SK-N-SH (cell line): ENCODE data around the gene PMVK. TPM values are rescaled to one million over a fixed set of nuclear protein-coding genes. Genes with fewer than 3 reads are reported as not detected.

Experiments used
- CTCF ChIA-PET: fragments of 300-600, 350-600 bp; formaldehyde crosslinking; extraction: SDS; loops from one replicate; lab custom pipeline; 2021; lab: Yijun Ruan, JAX
- POLR2A ChIA-PET: fragments of 350-600 bp; sonication (Branson Sonifier 250); formaldehyde crosslinking; extraction: SDS; loops from one replicate; lab custom pipeline; 2020; ENCODE audit warnings: antibody characterized with exemption, inconsistent platforms; lab: Yijun Ruan, JAX
- DNase-seq: peaks from one replicate; pipeline ENCODE4 v3.0.0; 2012
- H2AFZ ChIP-seq: fragments of 200-600 bp; sonication (generic); 2 replicates; pipeline ENCODE4 v1.8.1; 2016; ENCODE audit warnings: antibody characterized with exemption, mild to moderate bottlenecking, low read depth
- H3F3A ChIP-seq: fragments of 200-600 bp; sonication (generic); replicated peaks from 2 replicates; pipeline ENCODE3; 2016; ENCODE audit warnings: antibody characterized with exemption, mild to moderate bottlenecking; ENCODE audit not compliant: insufficient read depth
- H3K27ac ChIP-seq, 2 experiments: fragments of 200-500 bp in 1 of 2; fragments of 200-600 bp in 1 of 2; sonication (Bioruptor generic) in 1 of 2; sonication (generic), shearing (Covaris generic) in 1 of 2; 2 replicates each; pipeline versions ENCODE4 v1.5.1 to v1.6.1; 2014 to 2016; ENCODE audit warnings: low read depth in 2 of 2, inconsistent platforms in 1 of 2, low read length in 1 of 2, mild to moderate bottlenecking in 1 of 2, mixed read lengths in 1 of 2
- H3K27me3 ChIP-seq: fragments of 200-600 bp; sonication (generic), shearing (Covaris generic); 2 replicates; pipeline ENCODE4 v1.6.1; 2016; ENCODE audit warnings: mixed run types; ENCODE audit not compliant: insufficient read depth
- H3K36me3 ChIP-seq, 2 experiments: fragments of 200-500 bp in 1 of 2; fragments of 200-600 bp in 1 of 2; sonication (Bioruptor generic) in 1 of 2; sonication (generic) in 1 of 2; replicated peaks in 1 of 2; 2 replicates each; pipeline versions ENCODE3 to v1.5.1; 2014 to 2016; ENCODE audit warnings: low read length in 1 of 2, mild to moderate bottlenecking in 1 of 2; ENCODE audit not compliant: insufficient read depth in 2 of 2, control insufficient read depth in 1 of 2
- H3K4me1 ChIP-seq, 2 experiments: fragments of 200-500 bp in 1 of 2; fragments of 200-600 bp in 1 of 2; sonication (Bioruptor generic) in 1 of 2; sonication (generic), shearing (Covaris generic) in 1 of 2; 2 replicates each; pipeline versions ENCODE4 v1.5.1 to v1.6.1; 2014 to 2016; ENCODE audit warnings: low read depth in 1 of 2, low read length in 1 of 2, mixed run types in 1 of 2; ENCODE audit not compliant: insufficient read depth in 2 of 2, control insufficient read depth in 1 of 2
- H3K4me2 ChIP-seq: fragments of 200-600 bp; sonication (generic), shearing (Covaris generic); 2 replicates; pipeline ENCODE4 v1.6.1; 2017; ENCODE audit warnings: mixed run types
- H3K4me3 ChIP-seq, 2 experiments: fragments of 200-500 bp in 1 of 2; fragments of 200-600 bp in 1 of 2; sonication (Bioruptor generic) in 1 of 2; sonication (generic), shearing (Covaris generic) in 1 of 2; 2 replicates each; pipeline versions ENCODE4 v1.5.1 to v1.8.1; 2014 to 2016; ENCODE audit warnings: low read depth in 2 of 2, inconsistent platforms in 1 of 2, low read length in 1 of 2, mild to moderate bottlenecking in 1 of 2, mixed read lengths in 1 of 2, moderate library complexity in 1 of 2
- H3K79me2 ChIP-seq: fragments of 200-600 bp; sonication (generic); 2 replicates; pipeline ENCODE4 v1.8.1; 2017; ENCODE audit warnings: mild to moderate bottlenecking; ENCODE audit not compliant: insufficient read depth
- H3K9ac ChIP-seq: fragments of 200-600 bp; sonication (generic); 2 replicates; pipeline ENCODE4 v1.6.1; 2017; ENCODE audit warnings: mixed run types
- H3K9me2 ChIP-seq: fragments of 200-600 bp; sonication (generic); 2 replicates; pipeline ENCODE4 v1.6.1; 2017; ENCODE audit warnings: mixed run types
- H3K9me3 ChIP-seq: fragments of 200-600 bp; sonication (generic); 2 replicates; pipeline ENCODE4 v1.6.1; 2017; ENCODE audit warnings: mixed run types, mild to moderate bottlenecking, moderate library complexity
- H4K20me1 ChIP-seq: fragments of 200-600 bp; sonication (generic); 2 replicates; pipeline ENCODE4 v1.6.1; 2017; ENCODE audit warnings: mild to moderate bottlenecking, mixed run types; ENCODE audit not compliant: insufficient read depth
- ELF1 ChIP-seq: IDR thresholded peaks from 2 replicates; pipeline ENCODE4 v1.4.0; 2012
- EP300 ChIP-seq, 2 experiments: IDR thresholded peaks; 2 replicates each; pipeline versions ENCODE4 v1.4.0 to v1.6.1; 2012; ENCODE audit warnings: borderline replicate concordance in 1 of 2, low read depth in 1 of 2, low read length in 1 of 2
- EZH2phosphoT487 ChIP-seq: fragments of 200-600 bp; sonication (generic); IDR thresholded peaks from 2 replicates; pipeline ENCODE4 v1.6.1; 2017; ENCODE audit warnings: low read depth, mixed run types, mild to moderate bottlenecking, antibody characterized with exemption, moderate library complexity, borderline replicate concordance
- FOSL2 ChIP-seq: IDR thresholded peaks from 2 replicates; pipeline ENCODE4 v1.4.0; 2012; ENCODE audit warnings: low read depth, mild to moderate bottlenecking, moderate library complexity, borderline replicate concordance
- FOXJ3 ChIP-seq: sonication (generic); formaldehyde crosslinking; IDR thresholded peaks from 2 replicates; pipeline ENCODE4 v1.5.1; 2020; ENCODE audit warnings: mild to moderate bottlenecking, missing genetic modification reagents
- FOXM1 ChIP-seq: IDR thresholded peaks from 2 replicates; pipeline ENCODE4 v1.4.0; 2012; ENCODE audit warnings: low read depth, mild to moderate bottlenecking
- GABPA ChIP-seq: IDR thresholded peaks from 2 replicates; pipeline ENCODE4 v1.4.0; 2012; ENCODE audit warnings: low read depth, mild to moderate bottlenecking
- GATA2 ChIP-seq: sonication (generic); formaldehyde crosslinking; IDR thresholded peaks from 2 replicates; pipeline ENCODE4 v1.5.0; 2020; ENCODE audit warnings: mild to moderate bottlenecking, missing genetic modification reagents
- IRF3 ChIP-seq: fragments of 150-350 bp; IDR thresholded peaks from 2 replicates; pipeline ENCODE4 v1.6.1; 2016; ENCODE audit warnings: mild to moderate bottlenecking, low read depth, low read length
- MAX ChIP-seq: IDR thresholded peaks from 2 replicates; pipeline ENCODE4 v1.4.0; 2012; ENCODE audit warnings: low read depth
- MEF2A ChIP-seq: IDR thresholded peaks from 2 replicates; pipeline ENCODE4 v1.4.0; 2012; ENCODE audit warnings: low read depth, borderline replicate concordance
- RAD21 ChIP-seq: IDR thresholded peaks from 2 replicates; pipeline ENCODE4 v1.6.1; 2012; ENCODE audit warnings: mild to moderate bottlenecking, low read length
- RFX5 ChIP-seq: IDR thresholded peaks from 2 replicates; pipeline ENCODE4 v1.6.1; 2012; ENCODE audit warnings: mild to moderate bottlenecking, improper control_type of control experiment, low read length
- RXRA ChIP-seq: IDR thresholded peaks from 2 replicates; pipeline ENCODE4 v1.4.0; 2012; ENCODE audit warnings: low read depth, mild to moderate bottlenecking, borderline replicate concordance
- SMC3 ChIP-seq: IDR thresholded peaks from 2 replicates; pipeline ENCODE4 v1.6.1; 2012; ENCODE audit warnings: low read depth, low read length, improper control_type of control experiment
- TEAD4 ChIP-seq: IDR thresholded peaks from 2 replicates; pipeline ENCODE4 v1.4.0; 2012; ENCODE audit warnings: mild to moderate bottlenecking, borderline replicate concordance; ENCODE audit not compliant: insufficient read depth
- USF2 ChIP-seq: fragments of 150-350 bp; IDR thresholded peaks from 2 replicates; pipeline ENCODE4 v1.6.1; 2017; ENCODE audit warnings: antibody characterized with exemption, low read length, low read depth, borderline replicate concordance
- YY1 ChIP-seq: IDR thresholded peaks from 2 replicates; pipeline ENCODE4 v1.4.0; 2012; ENCODE audit warnings: low read depth, mild to moderate bottlenecking
- WGBS: methylation state at CpG from one replicate; pipeline ENCODE4 v1.1.6; 2017; ENCODE audit warnings: low lambda C conversion rate; 5-methylcytosine and 5-hydroxymethylcytosine counted together
- polyA plus RNA-seq, 3 experiments: library from polyadenylated mRNA; depleted of rRNA; stranded (reverse); fragments of >200 nt; gene quantifications; 2 replicates each; pipeline ENCODE4 v1.2.3, GENCODE V29; 2012

PMVK gene
- polyA plus RNA-seq, 1 of the 3 experiments (the other 2 are of a cell fraction), result 59.6 TPM

- WGBS, result 85% methylated on average over 15 of the region's 17 CpGs
These were observed 9.7 kb upstream of the PMVK start for GRCh38 chr1:154945962-154946850.

More at GRCh38 chr1:154945962-154946850, 9.7 kb upstream of the PMVK start:
- no peaks in the 10 kb centered on the region for H4K20me1 ChIP-seq
- peaks cover 0 to 11% of the 10 kb centered on the region in 2 experiments; a peak in 1 of 4 replicates for H3K4me1 ChIP-seq
- H2AFZ ChIP-seq, result no peak overlapping the region
- no peak overlapping the region for H3K4me3 ChIP-seq
- H3K9ac ChIP-seq, result no peak overlapping the region
- peaks cover 0 to 25% of the 10 kb centered on the region in 2 experiments for H3K36me3 ChIP-seq
- TF ChIP-seq USF2 (no peak), MAX (no peak), FOXM1 (no peak), TEAD4 (no peak), FOSL2 (no peak), RFX5 (no peak), GATA2 (CRISPR knock-in tag) (no peak), FOXJ3 (no peak), GABPA (no peak), RAD21 (no peak), MEF2A (no peak), EZH2phosphoT487 (no peak), EP300 (IDR thresholded peaks at IDR 0.05; ENCODE audit: borderline replicate concordance in 1 of 2, low read depth in 1 of 2, low read length in 1 of 2) (no peak), SMC3 (no peak), IRF3 (no peak), RXRA (no peak), ELF1 (no peak), YY1 (no peak)
- TF ChIP-seq, all 33 proteins: peak for 0
- Histone ChIP-seq H3K27me3 (no peaks in the 10 kb centered on the region), H3K4me2 (no peak overlapping the region), H3K9me3 (no peaks in the 10 kb centered on the region), H3K27ac (no peak overlapping the region), H3K79me2 (no peaks in the 10 kb centered on the region), H3K9me2 (no peaks in the 10 kb centered on the region), H3F3A (peaks cover 7% of the 10 kb centered on the region)
- DNase-seq, result no peak
- ChIA-PET CTCF (interaction anchor here (0.8 to 4.9 kb wide), 14 partner anchors 10 to 465 kb away, joined by 3 to 21 read pairs (median 4); partner anchors contain the start of genes PMVK and PYGO2), POLR2A (interaction anchor here (2.8 kb wide), 1 partner anchor 9 kb away, joined by 10 read pairs; the partner anchor contains the start of gene PBXIP1)
